Muscle of back (tissue), 10 donors: ENCODE data around the gene DNAH3. TPM values are rescaled to one million over a fixed set of nuclear protein-coding genes. Genes with fewer than 3 reads are reported as not detected.

Experiments
- polyA plus RNA-seq, 10 donors: library from polyadenylated mRNA; unstranded; fragments of 120-200 nt; gene quantifications; one replicate each; pipeline ENCODE4 v1.2.1, GENCODE V29; 2013; ENCODE audit not compliant: insufficient read length in 10 of 10

Gene DNAH3
- polyA plus RNA-seq, 10 donors, result 0.03 to 0.54 (median 0.25) TPM

Other genes starting within 250 kb of the DNAH3 start
- gene LDAF1, start 7.8 kb upstream of the DNAH3 start, polyA plus RNA-seq, result 10 to 100 TPM; 25.6 to 46.7 (median 41.3) TPM
- 1 to 10 TPM in 1 of 10 donors, under 1 TPM in 8, not detected in 1; 0.13 to 1.1 (median 0.35) TPM for gene ZP2, start 60.7 kb upstream of the DNAH3 start, polyA plus RNA-seq
- under 1 TPM in 5 of 10 donors, not detected in 5; 0.03 to 0.05 (median 0.04) TPM for gene ANKS4B, start 82.9 kb upstream of the DNAH3 start, polyA plus RNA-seq
- 1 to 10 TPM in 2 of 10 donors, under 1 TPM in 4, not detected in 4; 0.11 to 2.2 (median 0.64) TPM for gene CRYM, start 127.4 kb upstream of the DNAH3 start, polyA plus RNA-seq